Stomach (tissue), 9 donors: Measurements from ENCODE around the gene PMM2. TPM values are rescaled to one million over a fixed set of nuclear protein-coding genes. Genes with fewer than 3 reads are reported as not detected.

ENCODE experiments used
- DNase-seq, 2 donors: peaks; one replicate each; pipeline versions ENCODE4 v3.0.0 to v3.0.0-alpha.2; 2013 to 2019
- H3K27ac ChIP-seq, 5 donors: fragments of 200-600 bp in 4 of 5; sonication (generic) in 4 of 5; one replicate each; pipeline ENCODE4 v1.5.1; 2013 to 2019; ENCODE audit warnings: mild to moderate bottlenecking in 1 of 5, moderate library complexity in 1 of 5
- H3K27me3 ChIP-seq, 3 donors: fragments of 200-600 bp; sonication (generic); one replicate each; pipeline ENCODE4 v1.5.1; 2017 to 2019; ENCODE audit warnings: mixed run types in 1 of 3
- H3K36me3 ChIP-seq, 4 donors: fragments of 200-600 bp; sonication (generic); 1 replicate in 3 of 4; 2 replicates in 1 of 4; pipeline ENCODE4 v1.5.1; 2016 to 2019
- H3K4me1 ChIP-seq, 4 donors: fragments of 200-600 bp; sonication (generic); one replicate each; pipeline ENCODE4 v1.5.1; 2016 to 2019
- H3K4me3 ChIP-seq, 4 donors: fragments of 200-600 bp; sonication (generic) in 3 of 4; one replicate each; pipeline ENCODE4 v1.5.1; 2016 to 2019; ENCODE audit warnings: mild to moderate bottlenecking in 1 of 4
- H3K9me3 ChIP-seq, 4 donors: fragments of 200-600 bp; sonication (generic); one replicate each; pipeline ENCODE4 v1.5.1; 2016 to 2019
- EP300 ChIP-seq: sonication (generic); formaldehyde crosslinking; IDR thresholded peaks from one replicate; pipeline ENCODE4 v1.6.1; 2017; ENCODE audit warnings: antibody characterized with exemption
- POLR2A ChIP-seq, 4 donors: fragments of 450-650 bp; IDR thresholded peaks; one replicate each; pipeline ENCODE4 v1.6.1; 2016; ENCODE audit warnings: antibody characterized with exemption in 4 of 4, control low read depth in 2 of 4, mild to moderate bottlenecking in 1 of 4, moderate library complexity in 1 of 4
- POLR2AphosphoS5 ChIP-seq, 3 donors: sonication (generic); formaldehyde crosslinking; IDR thresholded peaks; one replicate each; pipeline ENCODE4 v1.6.1; 2016; ENCODE audit warnings: antibody characterized with exemption in 3 of 3
- WGBS, 5 donors: extraction: QIAGEN DNeasy Blood & Tissue Kit in 3 of 5; methylation state at CpG; one replicate each; pipeline versions ENCODE4 v1.1.5 to v1.1.7; 2013 to 2018; 5-methylcytosine and 5-hydroxymethylcytosine counted together
- intact Hi-C: fragments of 100-400 bp; cut with DNase I; formaldehyde crosslinking; loops from one replicate; pipeline ENCODE4 v1.15.1; 2023; ENCODE audit warnings: low total_unique reads
- polyA plus RNA-seq, 3 donors: library from polyadenylated mRNA; stranded (reverse); fragments of 200-250 nt; gene quantifications; one replicate each; pipeline ENCODE4 v1.2.3, GENCODE V29; 2013
- total RNA-seq, 5 donors: library from RNA; depleted of rRNA; stranded (reverse); fragments of >200 nt; gene quantifications; one replicate each; pipeline versions ENCODE4 v1.1.0 to v1.2.3, GENCODE V29; 2014 to 2016
- TF ChIP-seq, protein P1 (sequence below), 7 experiments: fragments of 450-650 bp in 4 of 7; fragments of 200-600 bp in 3 of 7; sonication (generic) in 3 of 7; IDR thresholded peaks; one replicate each; pipeline ENCODE4 v1.5.1; 2016 to 2019; ENCODE audit warnings: antibody characterized with exemption in 7 of 7, control low read depth in 2 of 7, mild to moderate bottlenecking in 1 of 7
- donor health status: healthy with polysubstance abuse.
- donor health status: Bipolar disorder and iron deficiency.
- donor health status: healthy.

Gene PMM2
- total and polyA plus RNA-seq, 8 donors = 15.1 to 89.3 (median 40.4) TPM

DNA sequence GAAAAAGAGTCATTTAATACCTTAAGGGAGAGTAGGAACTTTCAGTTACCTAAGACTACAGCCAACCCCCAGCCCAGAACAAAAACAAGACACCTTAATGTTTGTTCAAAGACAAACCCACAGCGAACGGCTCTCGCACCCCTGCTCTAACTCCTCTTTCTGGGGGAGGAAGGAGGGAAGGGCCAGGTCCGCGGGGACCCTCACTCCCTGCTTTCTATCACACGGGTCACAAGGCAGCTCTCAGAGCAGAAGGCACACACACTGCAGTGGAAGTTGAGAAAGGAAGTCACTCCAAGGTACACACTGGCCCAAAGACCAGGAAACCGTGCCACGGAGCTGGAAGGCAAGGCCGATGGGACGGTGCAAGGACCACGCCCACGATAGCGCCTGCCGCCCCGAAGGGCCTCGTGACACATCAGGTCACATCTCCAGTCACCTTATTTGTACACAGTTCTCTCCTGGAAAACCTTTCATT, 94.5 kb downstream of the PMM2 start:
- TF ChIP-seq, protein P1, sequence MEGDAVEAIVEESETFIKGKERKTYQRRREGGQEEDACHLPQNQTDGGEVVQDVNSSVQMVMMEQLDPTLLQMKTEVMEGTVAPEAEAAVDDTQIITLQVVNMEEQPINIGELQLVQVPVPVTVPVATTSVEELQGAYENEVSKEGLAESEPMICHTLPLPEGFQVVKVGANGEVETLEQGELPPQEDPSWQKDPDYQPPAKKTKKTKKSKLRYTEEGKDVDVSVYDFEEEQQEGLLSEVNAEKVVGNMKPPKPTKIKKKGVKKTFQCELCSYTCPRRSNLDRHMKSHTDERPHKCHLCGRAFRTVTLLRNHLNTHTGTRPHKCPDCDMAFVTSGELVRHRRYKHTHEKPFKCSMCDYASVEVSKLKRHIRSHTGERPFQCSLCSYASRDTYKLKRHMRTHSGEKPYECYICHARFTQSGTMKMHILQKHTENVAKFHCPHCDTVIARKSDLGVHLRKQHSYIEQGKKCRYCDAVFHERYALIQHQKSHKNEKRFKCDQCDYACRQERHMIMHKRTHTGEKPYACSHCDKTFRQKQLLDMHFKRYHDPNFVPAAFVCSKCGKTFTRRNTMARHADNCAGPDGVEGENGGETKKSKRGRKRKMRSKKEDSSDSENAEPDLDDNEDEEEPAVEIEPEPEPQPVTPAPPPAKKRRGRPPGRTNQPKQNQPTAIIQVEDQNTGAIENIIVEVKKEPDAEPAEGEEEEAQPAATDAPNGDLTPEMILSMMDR (IDR thresholded peaks at IDR 0.05) = no peak
- no peak for TF ChIP-seq POLR2AphosphoS5 (IDR thresholded peaks at IDR 0.05)
- no peak overlapping the region for H3K4me3 ChIP-seq
- 79 to 88% (median 81%) methylated on average over 14 to 16 of the region's 16 CpGs for WGBS, 5 donors
- H3K27me3 ChIP-seq = no peaks in the 10 kb centered on the region
- H3K27ac ChIP-seq = no peak overlapping the region
- H3K4me1 ChIP-seq = peaks cover 0 to 9% (median under 1%) of the 10 kb centered on the region in 4 donors
- H3K9me3 ChIP-seq = no peaks in the 10 kb centered on the region
- H3K36me3 ChIP-seq = peaks cover 52 to 93% (median 85%) of the 10 kb centered on the region in 4 donors
- no peak for DNase-seq
- intact Hi-C loops = no loop called here

DNA sequence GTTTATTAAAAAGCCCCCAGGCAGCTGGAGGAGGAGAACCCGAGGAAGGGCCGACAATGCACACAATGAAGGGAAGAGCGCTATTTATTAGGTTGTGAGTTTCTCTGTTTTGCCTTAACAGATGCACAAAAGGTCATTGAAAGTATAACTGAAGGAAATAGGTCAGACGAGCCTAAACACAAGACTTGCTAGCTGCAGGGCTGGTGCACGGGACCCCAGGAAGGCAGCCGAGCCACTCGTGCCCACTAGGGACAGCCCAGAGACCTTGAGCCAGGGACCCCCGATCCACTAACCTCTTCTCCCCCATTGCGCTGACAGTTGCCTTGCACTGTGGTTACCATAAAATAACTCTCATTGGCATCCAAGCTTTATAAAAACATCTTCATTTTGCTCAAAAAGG, 95.8 kb downstream of the PMM2 start:
- no peak for TF ChIP-seq POLR2A (IDR thresholded peaks at IDR 0.05)
- TF ChIP-seq, protein P1 (IDR thresholded peaks at IDR 0.05) = no peak
- TF ChIP-seq EP300 = no peak
- TF ChIP-seq POLR2AphosphoS5 (IDR thresholded peaks at IDR 0.05) = no peak
- Histone ChIP-seq H3K27ac (no peak overlapping the region), H3K27me3 (no peaks in the 10 kb centered on the region), H3K9me3 (no peaks in the 10 kb centered on the region), H3K4me3 (no peak overlapping the region), H3K36me3 (peaks cover 63 to 95% (median 94%) of the 10 kb centered on the region in 4 donors), H3K4me1 (no peaks in the 10 kb centered on the region)
- 78 to 89% (median 85%) methylated on average over 9 of the region's 9 CpGs for WGBS, 5 donors
- intact Hi-C loops = no loop called here
- no peak for DNase-seq

DNA sequence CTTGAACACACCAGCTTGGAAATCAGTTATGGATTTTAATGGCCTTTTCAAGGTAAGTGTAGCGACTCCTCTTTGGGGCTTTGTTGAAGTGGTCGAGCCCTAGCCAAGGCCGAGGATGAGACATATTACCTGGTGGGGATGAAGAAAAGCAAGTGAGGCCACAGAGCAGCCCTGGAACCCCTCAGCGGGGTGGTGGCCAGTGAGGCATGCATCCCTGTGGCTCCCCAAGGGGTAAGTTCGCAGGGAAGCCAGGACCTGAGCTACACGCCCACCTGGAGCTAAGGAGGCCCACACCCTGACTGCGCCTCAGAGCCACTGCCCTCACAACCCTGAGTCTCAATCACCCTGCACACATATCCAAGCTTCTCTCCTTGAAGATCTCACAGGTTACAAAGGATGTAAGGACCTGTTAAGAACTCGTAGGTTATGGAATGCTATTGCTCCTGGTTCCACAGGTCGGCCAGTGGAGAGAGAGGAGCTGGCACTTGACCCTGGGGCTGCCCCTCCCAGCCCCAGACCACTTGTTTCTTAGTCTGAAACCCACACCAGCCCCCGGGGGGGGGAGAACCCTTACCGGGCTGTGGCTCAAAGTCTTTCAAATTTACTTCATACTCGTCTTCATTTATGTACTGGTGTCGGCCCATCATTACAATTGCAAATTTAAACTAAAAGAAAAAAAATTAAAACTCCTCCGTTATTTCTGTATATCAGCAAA, 96.5 kb downstream of the PMM2 start:
- intact Hi-C loops = no loop called here
- Histone ChIP-seq H3K9me3 (no peaks in the 10 kb centered on the region), H3K27me3 (no peaks in the 10 kb centered on the region), H3K4me1 (no peaks in the 10 kb centered on the region), H3K27ac (no peak overlapping the region), H3K4me3 (no peak overlapping the region), H3K36me3 (peaks cover 70 to 100% (median 100%) of the 10 kb centered on the region in 4 donors)
- DNase-seq = no peak
- 86 to 91% (median 86%) methylated on average over 12 to 14 of the region's 14 CpGs for WGBS, 5 donors
- TF ChIP-seq POLR2AphosphoS5 (IDR thresholded peaks at IDR 0.05) = no peak
- TF ChIP-seq, protein P1 (IDR thresholded peaks at IDR 0.05) = no peak
- TF ChIP-seq EP300 = no peak
- no peak for TF ChIP-seq POLR2A (IDR thresholded peaks at IDR 0.05)

DNA sequence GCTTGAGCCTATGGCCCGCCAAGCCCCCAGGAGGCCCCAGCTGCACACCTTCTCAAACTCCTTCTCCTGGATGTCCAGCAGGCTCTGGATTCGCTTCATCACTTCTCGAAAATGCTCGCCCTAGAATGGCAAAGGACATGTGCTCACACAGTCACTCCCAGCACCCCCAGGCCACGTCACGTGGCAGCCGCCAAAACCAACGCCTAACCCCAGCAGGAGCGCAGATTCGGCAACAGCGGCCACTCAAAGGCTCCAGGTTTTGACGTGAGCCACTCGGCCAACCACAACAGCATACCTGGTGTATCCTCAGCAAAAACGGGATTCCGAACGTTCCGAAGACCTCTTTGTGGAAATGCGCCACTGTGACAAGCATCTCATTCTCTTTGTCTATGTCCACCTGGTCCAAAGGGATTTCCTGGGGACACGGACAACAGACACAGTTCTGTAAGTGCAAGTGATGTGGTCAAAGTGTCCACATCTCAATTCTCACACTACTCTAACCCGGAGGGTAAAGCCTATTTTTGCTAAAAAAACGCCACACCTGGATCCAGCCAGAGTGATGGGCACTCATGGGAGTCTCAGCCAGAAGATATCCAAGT, 97.2 kb downstream of the PMM2 start:
- no peak overlapping the region for H3K4me3 ChIP-seq
- H3K27me3 ChIP-seq = no peaks in the 10 kb centered on the region
- intact Hi-C loops = no loop called here
- no peak overlapping the region for H3K27ac ChIP-seq
- WGBS, 5 donors = 91 to 97% (median 96%) methylated on average over 19 to 21 of the region's 21 CpGs
- TF ChIP-seq, protein P1 (IDR thresholded peaks at IDR 0.05) = no peak
- TF ChIP-seq POLR2A (IDR thresholded peaks at IDR 0.05) = no peak
- H3K36me3 ChIP-seq = peaks cover 76 to 100% (median 100%) of the 10 kb centered on the region in 4 donors
- no peak for DNase-seq
- no peaks in the 10 kb centered on the region for H3K4me1 ChIP-seq
- H3K9me3 ChIP-seq = no peaks in the 10 kb centered on the region
